H1 (cell line): Measurements from ENCODE around the gene DNAJB13. TPM values are rescaled to one million over a fixed set of nuclear protein-coding genes. Genes with fewer than 3 reads are reported as not detected.

Source experiments
- CTCF ChIA-PET: fragments of 300-600 bp; sonication (Branson Sonifier 250); formaldehyde crosslinking; loops from one replicate; lab custom pipeline; 2021; ENCODE audit not compliant: partially characterized antibody; lab: Charles Lee
- POLR2A ChIA-PET: fragments of 300-600 bp; sonication (Branson Sonifier 250); formaldehyde crosslinking; loops from one replicate; lab custom pipeline; 2021; ENCODE audit warnings: inconsistent platforms; ENCODE audit not compliant: partially characterized antibody; lab: Charles Lee
- DNase-seq, 2 experiments: peaks; one replicate each; pipeline versions ENCODE4 v3.0.0 to v3.0.0-alpha.2; 2010 to 2022; ENCODE audit warnings: low spot score in 2 of 2, low read depth in 1 of 2, mixed read lengths in 1 of 2
- FAIRE-seq: peaks from 2 replicates; lab custom pipeline; 2011; peaks lifted over from hg19 to GRCh38; lab: Jason Lieb, UNC
- H2AFZ ChIP-seq: 2 replicates; pipeline ENCODE4 v1.8.1; 2012; ENCODE audit warnings: low read length, inconsistent platforms
- H2AK5ac ChIP-seq: 2 replicates; pipeline ENCODE4 v1.6.1; 2013; ENCODE audit warnings: low read depth, low read length
- H2BK120ac ChIP-seq: replicated peaks from 2 replicates; pipeline ENCODE3; 2013; ENCODE audit warnings: low read depth, low read length, inconsistent platforms
- H2BK12ac ChIP-seq: 2 replicates; pipeline ENCODE4 v1.6.1; 2013; ENCODE audit warnings: low read depth, low read length
- H2BK15ac ChIP-seq: 2 replicates; pipeline ENCODE4 v1.6.1; 2013; ENCODE audit warnings: low read length
- H2BK20ac ChIP-seq: 2 replicates; pipeline ENCODE4 v1.6.1; 2013; ENCODE audit warnings: low read length
- H2BK5ac ChIP-seq: 2 replicates; pipeline ENCODE4 v1.6.1; 2013; ENCODE audit warnings: low read depth, low read length
- H3K14ac ChIP-seq: 2 replicates; pipeline ENCODE4 v1.6.1; 2013; ENCODE audit warnings: inconsistent platforms; ENCODE audit not compliant: insufficient read length
- H3K18ac ChIP-seq: 2 replicates; pipeline ENCODE4 v1.6.1; 2013; ENCODE audit warnings: low read length; ENCODE audit errors: extremely low read depth
- H3K23ac ChIP-seq: 2 replicates; pipeline ENCODE4 v1.6.1; 2013; ENCODE audit warnings: inconsistent platforms; ENCODE audit not compliant: insufficient read length
- H3K23me2 ChIP-seq: 2 replicates; pipeline ENCODE4 v1.6.1; 2013; ENCODE audit warnings: low read depth, low read length
- H3K27ac ChIP-seq: 2 replicates; pipeline ENCODE4 v1.6.1; 2011; ENCODE audit warnings: low read depth, low read length, inconsistent platforms
- H3K27me3 ChIP-seq, 4 experiments: replicated peaks in 1 of 4; 1 replicate in 1 of 4; 2 replicates in 3 of 4; pipeline versions ENCODE4 v1.6.1 to v1.8.1; 2011 to 2013; ENCODE audit warnings: low read length in 3 of 4, mild to moderate bottlenecking in 3 of 4, inconsistent platforms in 2 of 4, mixed read lengths in 2 of 4, moderate library complexity in 1 of 4; ENCODE audit not compliant: control insufficient read depth in 3 of 4, insufficient read depth in 3 of 4; ENCODE audit errors: extremely low read depth in 1 of 4
- H3K36me3 ChIP-seq, 4 experiments: 2 replicates each; pipeline versions ENCODE4 v1.6.1 to v1.8.1; 2011 to 2013; ENCODE audit warnings: mild to moderate bottlenecking in 4 of 4, low read length in 3 of 4, moderate library complexity in 2 of 4, control low read depth in 1 of 4, inconsistent platforms in 1 of 4; ENCODE audit not compliant: insufficient read depth in 4 of 4, control insufficient read depth in 2 of 4
- H3K4ac ChIP-seq: replicated peaks from 2 replicates; pipeline ENCODE3; 2013; ENCODE audit warnings: low read length, low read depth, mixed read lengths, inconsistent platforms; ENCODE audit not compliant: insufficient read length
- H3K4me1 ChIP-seq, 4 experiments: replicated peaks in 1 of 4; 1 replicate in 1 of 4; 2 replicates in 3 of 4; pipeline versions ENCODE4 v1.6.1 to v1.8.1; 2011 to 2013; ENCODE audit warnings: low read length in 3 of 4, inconsistent platforms in 2 of 4, mixed read lengths in 1 of 4; ENCODE audit not compliant: insufficient read depth in 4 of 4, control insufficient read depth in 3 of 4
- H3K4me2 ChIP-seq, 2 experiments: 2 replicates each; pipeline versions ENCODE4 v1.6.1 to v1.8.1; 2011 to 2013; ENCODE audit warnings: low read depth in 2 of 2, low read length in 2 of 2, control low read depth in 1 of 2, inconsistent platforms in 1 of 2, mild to moderate bottlenecking in 1 of 2; ENCODE audit not compliant: insufficient read depth in 1 of 2
- H3K4me3 ChIP-seq, 4 experiments: fragments of 200-600, 300-600 bp in 1 of 4; sonication (generic), shearing (Covaris generic), sonication (Bioruptor Twin) in 1 of 4; 2 replicates each; pipeline versions ENCODE4 v1.5.1 to v1.8.1; 2011 to 2016; ENCODE audit warnings: low read length in 4 of 4, low read depth in 3 of 4, control low read depth in 2 of 4, inconsistent platforms in 2 of 4, mild to moderate bottlenecking in 2 of 4, mixed read lengths in 1 of 4, moderate library complexity in 1 of 4; ENCODE audit not compliant: insufficient read depth in 2 of 4; ENCODE audit errors: extremely low read depth in 1 of 4
- H3K56ac ChIP-seq: replicated peaks from 2 replicates; pipeline ENCODE3; 2013; ENCODE audit warnings: low read depth, mild to moderate bottlenecking, mixed read lengths, low read length, inconsistent platforms; ENCODE audit not compliant: insufficient read length
- H3K79me1 ChIP-seq: 2 replicates; pipeline ENCODE4 v1.6.1; 2013; ENCODE audit warnings: low read depth, low read length, control low read depth
- H3K79me2 ChIP-seq, 2 experiments: 2 replicates each; pipeline versions ENCODE4 v1.6.1 to v1.8.1; 2012 to 2013; ENCODE audit warnings: low read length in 2 of 2, mild to moderate bottlenecking in 2 of 2, inconsistent platforms in 1 of 2; ENCODE audit not compliant: insufficient read depth in 2 of 2, control insufficient read depth in 1 of 2
- H3K9ac ChIP-seq, 4 experiments: replicated peaks in 1 of 4; 1 replicate in 1 of 4; 2 replicates in 3 of 4; pipeline versions ENCODE4 v1.6.1 to v1.8.1; 2011 to 2013; ENCODE audit warnings: low read depth in 3 of 4, low read length in 3 of 4, control low read depth in 2 of 4, mild to moderate bottlenecking in 2 of 4, moderate library complexity in 2 of 4, inconsistent platforms in 1 of 4; ENCODE audit errors: extremely low read depth in 1 of 4
- H3K9me3 ChIP-seq, 2 experiments: 2 replicates each; pipeline versions ENCODE4 v1.6.1 to v1.8.1; 2012 to 2013; ENCODE audit warnings: mild to moderate bottlenecking in 2 of 2, moderate library complexity in 2 of 2, control low read depth in 1 of 2, inconsistent platforms in 1 of 2, low read depth in 1 of 2, low read length in 1 of 2, mixed read lengths in 1 of 2; ENCODE audit not compliant: insufficient read depth in 2 of 2
- H4K20me1 ChIP-seq, 2 experiments: replicated peaks in 1 of 2; 2 replicates each; pipeline versions ENCODE3 to v1.8.1; 2011 to 2013; ENCODE audit warnings: inconsistent platforms in 2 of 2, low read length in 2 of 2, mild to moderate bottlenecking in 1 of 2; ENCODE audit not compliant: insufficient read depth in 2 of 2, control insufficient read depth in 1 of 2
- H4K5ac ChIP-seq: 2 replicates; pipeline ENCODE4 v1.6.1; 2013; ENCODE audit warnings: low read length, low read depth, mixed read lengths, inconsistent platforms; ENCODE audit not compliant: insufficient read length
- H4K8ac ChIP-seq: 2 replicates; pipeline ENCODE4 v1.8.0; 2013; ENCODE audit warnings: mild to moderate bottlenecking, moderate library complexity, low read length, inconsistent platforms; ENCODE audit not compliant: insufficient read depth; ENCODE audit errors: extremely low read depth
- H4K91ac ChIP-seq: replicated peaks from 2 replicates; pipeline ENCODE3; 2013; ENCODE audit warnings: low read length, mixed read lengths, inconsistent platforms; ENCODE audit not compliant: insufficient read length
- ASH2L ChIP-seq: fragments of 200-600, 300-600 bp; sonication (generic); IDR thresholded peaks from one replicate; pipeline ENCODE4 v1.7.1; 2017; ENCODE audit warnings: low read length
- CEBPB ChIP-seq: IDR thresholded peaks from 2 replicates; pipeline ENCODE4 v1.6.1; 2012; ENCODE audit warnings: low read depth, low read length
- CTBP2 ChIP-seq: IDR thresholded peaks from 2 replicates; pipeline ENCODE4 v1.7.0; 2011; ENCODE audit warnings: borderline replicate concordance, mild to moderate bottlenecking, moderate library complexity, mixed read lengths, low read length; ENCODE audit not compliant: insufficient read depth, insufficient read length
- EZH2 ChIP-seq: fragments of 200-600 bp; sonication (generic); IDR thresholded peaks from 2 replicates; pipeline ENCODE4 v1.7.1; 2012; ENCODE audit warnings: low read depth, mild to moderate bottlenecking, moderate library complexity, low read length, inconsistent platforms; ENCODE audit not compliant: severe bottlenecking
- FOSL1 ChIP-seq: IDR thresholded peaks from 2 replicates; pipeline ENCODE4 v1.6.1; 2011; ENCODE audit warnings: mild to moderate bottlenecking, low read depth, low read length, moderate library complexity; ENCODE audit not compliant: insufficient read depth
- JUND ChIP-seq: IDR thresholded peaks from 2 replicates; pipeline ENCODE4 v1.6.1; 2011; ENCODE audit warnings: mild to moderate bottlenecking, improper control_type of control experiment, low read length
- KDM4A ChIP-seq: IDR thresholded peaks from one replicate; pipeline ENCODE4 v1.7.1; 2012; ENCODE audit warnings: low read depth, mild to moderate bottlenecking, moderate library complexity, low read length, inconsistent platforms; ENCODE audit not compliant: severe bottlenecking
- MAFK ChIP-seq: IDR thresholded peaks from 2 replicates; pipeline ENCODE4 v1.6.1; 2012; ENCODE audit warnings: low read depth, mild to moderate bottlenecking, improper control_type of control experiment, low read length
- MAX ChIP-seq: IDR thresholded peaks from 2 replicates; pipeline ENCODE4 v1.6.1; 2012; ENCODE audit warnings: inconsistent platforms
- RNF2 ChIP-seq: fragments of 200-900, 300-1000 bp; sonication (generic); IDR thresholded peaks from 2 replicates; pipeline ENCODE4 v1.7.1; 2016; ENCODE audit warnings: borderline replicate concordance, low read depth, mild to moderate bottlenecking, antibody characterized with exemption, low read length; ENCODE audit not compliant: poor library complexity, severe bottlenecking; ENCODE audit errors: missing control alignments
- SP1 ChIP-seq: IDR thresholded peaks from 2 replicates; pipeline ENCODE4 v1.6.1; 2011; ENCODE audit warnings: low read depth, low read length
- TAF1 ChIP-seq: IDR thresholded peaks from 2 replicates; pipeline ENCODE4 v1.6.1; 2011; ENCODE audit warnings: mild to moderate bottlenecking, low read depth, low read length
- WGBS, 2 experiments: shearing (Covaris generic) in 1 of 2; methylation state at CpG; one replicate each; pipeline versions ENCODE4 v1.1.6 to v1.1.7; 2013 to 2015; ENCODE audit warnings: low lambda C conversion rate in 2 of 2, mixed read lengths in 2 of 2, inconsistent platforms in 1 of 2, low coverage in 1 of 2, missing lambda C conversion rate in 1 of 2; ENCODE audit not compliant: insufficient replicate concordance in 2 of 2, insufficient coverage in 1 of 2, insufficient read length in 1 of 2; ENCODE audit errors: extremely low coverage in 1 of 2, missing lambda C conversion rate in 1 of 2; 5-methylcytosine and 5-hydroxymethylcytosine counted together
- polyA plus RNA-seq, 7 experiments: library from polyadenylated mRNA; depleted of rRNA in 3 of 7; stranded (reverse) in 5 of 7; unstranded in 2 of 7; fragments of >200 nt in 5 of 7; fragments of 200-250 nt in 2 of 7; gene quantifications; 1 replicate in 5 of 7; 2 replicates in 1 of 7; 4 replicates in 1 of 7; pipeline versions ENCODE4 v1.2.1 to v1.2.3, GENCODE V29; 2011 to 2013; ENCODE audit warnings: missing spikeins in 2 of 7, mixed read lengths in 2 of 7
- total RNA-seq: library from RNA; stranded (reverse); fragmentation: NEBNext Ultra II Directional; extraction: Animal tissue kit (Norgen Biotek cat#: 25700); gene quantifications from 2 replicates; pipeline ENCODE4 v1.2.1, GENCODE V29; 2021
- TF ChIP-seq, protein P1 (sequence below): IDR thresholded peaks from 2 replicates; pipeline ENCODE4 v1.6.1; 2012; ENCODE audit warnings: inconsistent platforms

DNAJB13 gene
- total and polyA plus RNA-seq, 2 of the 8 experiments (the other 6 are each of a cell fraction or from before 2014, with no cell fraction given), result 0.27 TPM; not detected in 1

- H4K20me1 ChIP-seq, result no peaks in the 10 kb centered on the region
- no peak overlapping the region for H3K27ac ChIP-seq
- H2BK12ac ChIP-seq, result no peak overlapping the region
- H3K4me2 ChIP-seq, result no peak overlapping the region
- no peaks in the 10 kb centered on the region for H3K23me2 ChIP-seq
- H2BK20ac ChIP-seq, result no peak overlapping the region
- H3K79me1 ChIP-seq, result no peaks in the 10 kb centered on the region
- ChIA-PET POLR2A (interaction anchor here (1.5 to 1.6 kb wide), 2 partner anchors 14 to 216 kb away, joined by 4 read pairs; no protein-coding TSS in a partner anchor), CTCF (interaction anchor here (0.8 to 1.6 kb wide), 4 partner anchors 14 to 466 kb away, joined by 3 to 7 read pairs (median 4); no protein-coding TSS in a partner anchor)
- H2AK5ac ChIP-seq, result no peak overlapping the region
- H3K79me2 ChIP-seq, result no peaks in the 10 kb centered on the region
- no peaks in the 10 kb centered on the region for H3K4me1 ChIP-seq
- H3K23ac ChIP-seq, result no peak overlapping the region
- H4K8ac ChIP-seq, result no peak overlapping the region
- H4K91ac ChIP-seq, result no peak overlapping the region
- H3K4ac ChIP-seq, result no peak overlapping the region
- no peak overlapping the region for H3K9ac ChIP-seq
- WGBS, 2 experiments, result 84% methylated on average over 4 of the region's 4 CpGs; no CpG with 5 or more reads in 1 of the 2 experiments
- FAIRE-seq (no peak), DNase-seq (no peak)
- no peaks in the 10 kb centered on the region; a peak in 1 of 8 replicates for H3K36me3 ChIP-seq
- H3K4me3 ChIP-seq, result no peak overlapping the region
- no peak overlapping the region for H3K14ac ChIP-seq
- no peaks in the 10 kb centered on the region for H3K27me3 ChIP-seq
- H2BK15ac ChIP-seq, result no peak overlapping the region
- H3K9me3 ChIP-seq, result peaks cover 17 to 25% of the 10 kb centered on the region in 2 experiments; a peak in 3 of 4 replicates
- no peak overlapping the region for H3K18ac ChIP-seq
- H4K5ac ChIP-seq, result no peak overlapping the region
- H2BK120ac ChIP-seq, result no peak overlapping the region
- no peak overlapping the region for H2AFZ ChIP-seq
- no peak overlapping the region for H2BK5ac ChIP-seq
- no peak overlapping the region for H3K56ac ChIP-seq
- TF ChIP-seq CTBP2 (no peak), KDM4A (no peak), ASH2L (no peak), MAX (no peak), CEBPB (no peak), TAF1 (no peak), JUND (no peak), MAFK (no peak), FOSL1 (no peak), EZH2 (no peak), RNF2 (no peak), SP1 (no peak)
- TF ChIP-seq, protein P1, sequence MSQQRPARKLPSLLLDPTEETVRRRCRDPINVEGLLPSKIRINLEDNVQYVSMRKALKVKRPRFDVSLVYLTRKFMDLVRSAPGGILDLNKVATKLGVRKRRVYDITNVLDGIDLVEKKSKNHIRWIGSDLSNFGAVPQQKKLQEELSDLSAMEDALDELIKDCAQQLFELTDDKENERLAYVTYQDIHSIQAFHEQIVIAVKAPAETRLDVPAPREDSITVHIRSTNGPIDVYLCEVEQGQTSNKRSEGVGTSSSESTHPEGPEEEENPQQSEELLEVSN, result no peak
Measured at GRCh38 chr11:73945396-73945795, 5.4 kb upstream of the DNAJB13 start.
